HepG2 (cell line): Measurements from ENCODE around the gene SYDE1. TPM values are rescaled to one million over a fixed set of nuclear protein-coding genes. Genes with fewer than 3 reads are reported as not detected.

Experiments used
- BRCA1 ChIP-seq: sonication (generic); formaldehyde crosslinking; IDR thresholded peaks from 2 replicates; pipeline ENCODE4 v1.4.0; 2020; ENCODE audit warnings: missing genetic modification reagents
- CBX5 ChIP-seq: sonication (generic); formaldehyde crosslinking; IDR thresholded peaks from 2 replicates; pipeline ENCODE4 v1.4.0; 2020; ENCODE audit warnings: missing genetic modification reagents, borderline replicate concordance
- ELF1 ChIP-seq: sonication (generic); formaldehyde crosslinking; IDR thresholded peaks from 2 replicates; pipeline ENCODE4 v1.4.0; 2020; ENCODE audit warnings: missing genetic modification reagents
- EP300 ChIP-seq, 3 experiments: sonication (generic) in 1 of 3; formaldehyde crosslinking in 1 of 3; IDR thresholded peaks; 2 replicates each; pipeline versions ENCODE4 v1.5.1 to v1.6.1; 2011 to 2020; ENCODE audit warnings: low read depth in 2 of 3, low read length in 2 of 3, borderline replicate concordance in 1 of 3, improper control_type of control experiment in 1 of 3, mild to moderate bottlenecking in 1 of 3, missing genetic modification reagents in 1 of 3, moderate library complexity in 1 of 3
- HMGXB3 ChIP-seq: sonication (generic); formaldehyde crosslinking; IDR thresholded peaks from 2 replicates; pipeline ENCODE4 v1.4.0; 2020; ENCODE audit warnings: missing genetic modification reagents, borderline replicate concordance
- ONECUT2 ChIP-seq: sonication (generic); formaldehyde crosslinking; IDR thresholded peaks from 2 replicates; pipeline ENCODE4 v1.4.0; 2020; ENCODE audit warnings: missing genetic modification reagents
- PRDM15 ChIP-seq: sonication (generic); formaldehyde crosslinking; IDR thresholded peaks from 2 replicates; pipeline ENCODE4 v1.4.0; 2020; ENCODE audit warnings: missing genetic modification reagents
- RARA ChIP-seq: IDR thresholded peaks from 2 replicates; pipeline ENCODE4 v1.6.1; 2016; ENCODE audit warnings: missing genetic modification reagents, missing compliant biosample characterization
- RFX5 ChIP-seq: IDR thresholded peaks from 2 replicates; pipeline ENCODE4 v1.6.1; 2011; ENCODE audit warnings: low read depth, low read length, improper control_type of control experiment
- SALL2 ChIP-seq: sonication (generic); formaldehyde crosslinking; IDR thresholded peaks from 2 replicates; pipeline ENCODE4 v1.8.1; 2023; ENCODE audit warnings: mild to moderate bottlenecking, missing genetic modification reagents, inconsistent platforms
- SYNCRIP ChIP-seq: fragments of 200-400 bp; formaldehyde crosslinking; IDR thresholded peaks from 2 replicates; pipeline ENCODE4 v1.6.1; 2018; ENCODE audit warnings: mild to moderate bottlenecking, low read depth, low read length; ENCODE audit not compliant: insufficient read depth
- TCF7L2 ChIP-seq: IDR thresholded peaks from 2 replicates; pipeline ENCODE4 v1.6.1; 2011; ENCODE audit warnings: mild to moderate bottlenecking, low read depth, low read length, moderate library complexity
- ZFP90 ChIP-seq: sonication (generic); formaldehyde crosslinking; IDR thresholded peaks from 2 replicates; pipeline ENCODE4 v1.8.0; 2022; ENCODE audit warnings: missing genetic modification reagents, mild to moderate bottlenecking, inconsistent platforms, borderline replicate concordance
- ZNF274 ChIP-seq: sonication (generic); formaldehyde crosslinking; IDR thresholded peaks from 2 replicates; pipeline ENCODE4 v1.5.1; 2020; ENCODE audit warnings: mild to moderate bottlenecking, missing genetic modification reagents
- ZNF335 ChIP-seq: sonication (generic); formaldehyde crosslinking; IDR thresholded peaks from 2 replicates; pipeline ENCODE4 v1.4.0; 2020; ENCODE audit warnings: missing genetic modification reagents
- ZNF432 ChIP-seq: sonication (generic); formaldehyde crosslinking; IDR thresholded peaks from 2 replicates; pipeline ENCODE4 v1.5.0; 2020; ENCODE audit warnings: missing genetic modification reagents, mild to moderate bottlenecking, borderline replicate concordance
- ZNF639 ChIP-seq: conservative IDR thresholded peaks from 2 replicates; pipeline ENCODE4 v1.6.1; 2018; ENCODE audit warnings: missing genetic modification reagents
- ZNF773 ChIP-seq: sonication (generic); formaldehyde crosslinking; IDR thresholded peaks from 2 replicates; pipeline ENCODE4 v1.4.0; 2020; ENCODE audit warnings: missing genetic modification reagents, borderline replicate concordance
- ZNF776 ChIP-seq: sonication (generic); formaldehyde crosslinking; IDR thresholded peaks from 2 replicates; pipeline ENCODE4 v1.4.0; 2020; ENCODE audit warnings: mild to moderate bottlenecking, missing genetic modification reagents
- polyA plus RNA-seq, 8 experiments: library from polyadenylated mRNA; depleted of rRNA in 3 of 8; stranded (reverse) in 7 of 8; unstranded in 1 of 8; fragments of >200 nt; fragmentation: Illumina TruSeq in 4 of 8; extraction: Trizol in 4 of 8; gene quantifications; 2 replicates each; pipeline versions ENCODE4 v1.2.1 to v1.2.3, GENCODE V29; 2011 to 2016; ENCODE audit warnings: low read depth in 4 of 8, missing spikeins in 1 of 8, mixed read lengths in 1 of 8; ENCODE audit not compliant: insufficient read depth in 1 of 8
- total RNA-seq, 5 experiments: library from RNA; depleted of rRNA; stranded (reverse); fragments of >200 nt; fragmentation: Illumina TruSeq; extraction: Trizol; gene quantifications; 2 replicates each; pipeline ENCODE4 v1.2.3, GENCODE V29; 2016; ENCODE audit warnings: low read depth in 1 of 5

Gene SYDE1
- total and polyA plus RNA-seq, 2 of the 13 experiments (the other 11 are each of a cell fraction or from before 2014, with no cell fraction given), result 4.3 to 13.6 TPM

GRCh38 chr19:15125232-15126067 lies 18.2 kb downstream of the SYDE1 start (continued):
- TF ChIP-seq HMGXB3 (peak; percentile 98), ZNF335 (no peak), EP300 (IDR thresholded peaks at IDR 0.05; ENCODE audit: low read depth in 2 of 2, low read length in 2 of 2) (no peak), EP300 (CRISPR knock-in tag; IDR thresholded peaks at IDR 0.05; ENCODE audit: borderline replicate concordance) (no peak), RFX5 (no peak), ZNF274 (CRISPR knock-in tag) (peak; percentile 90; the same call in 1 of the 2 replicates), RARA (no peak; the same call in 1 of the 2 replicates), PRDM15 (CRISPR knock-in tag) (0 out of 2 replicates have a peak, but pooled peaks have one; percentile 33), ZNF432 (CRISPR knock-in tag) (no peak), BRCA1 (CRISPR knock-in tag) (peak; percentile 81; the same call in 1 of the 2 replicates), CBX5 (CRISPR knock-in tag) (peak; percentile 45; the same call in 1 of the 2 replicates), ZFP90 (peak; percentile 95), ELF1 (CRISPR knock-in tag) (peak; percentile 4; the same call in 1 of the 2 replicates), ONECUT2 (0 out of 2 replicates have a peak, but pooled peaks have one; percentile 31), ZNF776 (CRISPR knock-in tag) (peak; percentile 90), SALL2 (CRISPR knock-in tag) (peak; percentile 95), ZNF773 (CRISPR knock-in tag) (0 out of 2 replicates have a peak, but pooled peaks have one; percentile 72), ZNF639 (CRISPR knock-in tag) (no peak), TCF7L2 (no peak), SYNCRIP (no peak)
